GM18498 (cell line): ENCODE measurements around the gene KLHL33.

Experiments
- ATAC-seq: cut with Tn5 transposase; IDR thresholded peaks from one replicate; pipeline ENCODE4 v1.9.1; 2021; ENCODE audit warnings: mild to moderate bottlenecking, moderate library complexity; ENCODE audit not compliant: unreplicated experiment

The KLHL33 gene

GRCh38 chr14:20415782-20416206, 20.2 kb downstream of the KLHL33 start:
- ATAC-seq: peak; percentile 42

- ATAC-seq: peak; percentile 46
Observed at GRCh38 chr14:20413744-20414082, 22.3 kb downstream of the KLHL33 start.

- ATAC-seq: peak; percentile 73
Observed at GRCh38 chr14:20412876-20413743, 22.9 kb downstream of the KLHL33 start, which contains the start of gene TEP1. TEP1 (minus strand) TSS chr14:20413501; CDS start chr14:20408439, 5,062 bp downstream.

- ATAC-seq: peak; percentile 71
Observed at GRCh38 chr14:20412411-20412810, 23.6 kb downstream of the KLHL33 start.

GRCh38 chr14:20409226-20409625, 26.7 kb downstream of the KLHL33 start:
- no peak for ATAC-seq

DNA sequence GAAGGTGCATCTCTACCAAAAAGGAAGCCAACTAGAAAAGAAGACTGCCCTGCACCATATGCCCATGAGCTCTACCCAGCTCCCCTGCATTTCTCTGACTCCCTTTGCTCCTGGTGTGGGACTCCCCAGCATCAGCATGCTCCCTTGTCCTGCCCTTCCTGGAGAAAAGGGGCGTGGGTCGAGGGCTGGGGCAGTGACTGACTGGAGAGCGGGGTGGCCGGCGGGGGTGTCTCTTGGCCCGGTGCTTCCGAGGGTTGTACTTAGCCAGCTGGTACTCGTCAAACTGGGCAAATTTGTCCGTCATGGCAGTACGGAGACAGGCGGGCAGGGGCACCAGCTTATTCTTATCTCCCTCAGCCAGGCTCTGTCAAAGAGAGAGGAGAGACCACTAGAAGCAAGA, 32.4 kb downstream of the KLHL33 start:
- no peak for ATAC-seq

DNA sequence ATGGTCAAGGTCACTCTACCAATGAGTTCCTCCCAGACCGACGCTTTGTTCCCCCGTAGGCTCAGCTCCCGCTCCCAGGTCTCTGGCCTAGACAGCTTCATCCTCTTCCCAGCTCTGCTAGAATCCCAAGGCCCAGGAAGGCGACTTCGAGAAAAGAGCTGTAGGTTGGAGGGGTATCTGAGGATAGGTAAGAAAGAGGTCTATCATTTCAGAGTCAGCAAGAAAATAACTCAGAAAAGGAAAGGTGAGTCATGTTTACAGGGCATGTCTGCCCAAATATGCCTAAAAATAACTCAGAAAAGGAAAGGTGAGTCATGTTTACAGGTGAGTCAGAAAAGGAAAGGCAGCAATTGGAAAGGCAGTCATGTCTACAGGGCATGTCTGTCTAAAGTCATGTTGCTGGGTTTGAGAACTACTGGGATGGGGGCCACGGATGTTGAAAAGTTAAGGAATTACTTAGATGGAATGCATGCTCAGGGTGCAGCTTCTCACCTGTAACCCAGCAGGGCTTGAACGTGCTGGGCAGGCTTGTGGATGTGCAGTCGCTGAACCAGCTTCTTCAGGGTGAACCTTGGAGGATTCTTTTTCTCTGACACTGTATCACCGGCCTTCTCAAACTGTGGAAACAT, 34.9 kb downstream of the KLHL33 start:
- ATAC-seq: no peak

DNA sequence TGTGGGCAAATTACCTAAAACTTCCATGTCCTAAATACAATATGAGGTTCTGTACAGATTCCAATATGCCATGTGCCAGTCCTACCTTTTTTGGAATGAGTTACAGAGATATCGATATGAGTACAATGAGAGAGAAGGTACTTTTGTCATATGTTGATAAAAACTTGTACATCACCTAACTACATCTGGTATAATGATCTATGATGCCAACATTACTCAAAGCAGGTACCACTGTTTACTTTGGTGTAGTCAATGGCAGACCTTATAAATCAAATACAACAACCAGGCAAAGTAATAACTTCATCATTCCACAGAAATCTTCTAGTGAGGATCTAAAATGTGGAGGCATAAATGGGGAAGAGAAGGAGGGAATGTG, 35.4 kb downstream of the KLHL33 start:
- ATAC-seq: no peak

- ATAC-seq: no peak
Observed at GRCh38 chr14:20397511-20397910, 38.5 kb downstream of the KLHL33 start.

DNA sequence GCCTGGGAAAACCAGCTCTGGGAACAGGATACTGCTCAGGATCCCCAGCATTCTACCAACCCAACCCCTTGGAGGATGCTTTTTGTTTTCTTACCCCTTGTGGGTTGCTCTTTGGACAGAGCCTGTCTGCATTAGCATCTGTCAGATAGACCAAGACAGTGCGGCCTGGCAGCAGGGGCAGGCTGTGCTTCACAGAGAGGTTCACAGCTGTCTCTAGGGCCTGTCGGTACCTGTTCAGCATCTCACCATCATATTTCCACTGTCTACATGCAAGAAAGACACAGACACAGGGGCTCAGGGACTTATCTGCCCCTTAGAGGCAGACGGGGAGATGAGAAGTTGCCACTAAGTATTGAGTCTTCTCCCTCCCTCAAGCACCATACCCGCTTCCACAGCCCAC, 44.5 kb downstream of the KLHL33 start:
- ATAC-seq: no peak

DNA sequence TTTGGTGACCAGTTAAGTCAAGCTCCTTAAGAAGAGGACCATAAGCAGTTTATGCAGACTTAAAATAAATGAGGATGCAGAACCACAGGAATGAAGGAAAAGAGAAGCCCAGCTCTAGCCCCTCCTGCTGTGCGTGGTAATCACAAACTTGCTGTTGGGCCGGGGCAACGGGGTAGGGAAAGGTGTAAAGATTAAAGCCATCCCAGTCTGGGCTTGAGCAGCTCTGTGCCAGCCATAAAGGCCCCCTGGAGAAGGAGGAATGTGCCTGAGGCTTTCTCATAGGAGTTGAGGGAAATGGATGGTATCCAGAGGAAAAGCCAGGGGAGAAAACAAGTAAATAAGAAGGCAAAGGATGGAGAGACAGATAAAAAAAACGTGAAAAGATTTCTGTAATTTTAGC, 47.8 kb downstream of the KLHL33 start:
- ATAC-seq: no peak

DNA sequence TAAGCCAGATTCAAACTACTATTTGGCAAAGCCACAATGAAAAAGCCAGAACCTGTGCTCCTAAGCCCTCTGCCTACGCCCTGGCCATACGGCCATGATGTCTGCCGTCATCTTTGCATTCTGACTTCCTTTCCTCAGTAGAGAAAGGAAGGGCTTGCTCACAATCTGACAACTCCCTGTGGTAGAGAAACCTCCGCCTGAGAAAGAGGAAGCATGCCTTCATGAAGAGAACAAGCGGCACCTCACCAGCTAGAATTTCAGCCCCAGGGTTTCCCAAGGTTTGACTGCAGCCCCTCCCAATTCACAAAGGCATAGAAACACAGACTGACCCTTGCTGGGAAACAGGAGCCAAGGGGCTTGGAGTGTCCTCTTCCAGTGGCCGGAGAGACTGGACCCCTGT, 48.4 kb downstream of the KLHL33 start:
- ATAC-seq: no peak

DNA sequence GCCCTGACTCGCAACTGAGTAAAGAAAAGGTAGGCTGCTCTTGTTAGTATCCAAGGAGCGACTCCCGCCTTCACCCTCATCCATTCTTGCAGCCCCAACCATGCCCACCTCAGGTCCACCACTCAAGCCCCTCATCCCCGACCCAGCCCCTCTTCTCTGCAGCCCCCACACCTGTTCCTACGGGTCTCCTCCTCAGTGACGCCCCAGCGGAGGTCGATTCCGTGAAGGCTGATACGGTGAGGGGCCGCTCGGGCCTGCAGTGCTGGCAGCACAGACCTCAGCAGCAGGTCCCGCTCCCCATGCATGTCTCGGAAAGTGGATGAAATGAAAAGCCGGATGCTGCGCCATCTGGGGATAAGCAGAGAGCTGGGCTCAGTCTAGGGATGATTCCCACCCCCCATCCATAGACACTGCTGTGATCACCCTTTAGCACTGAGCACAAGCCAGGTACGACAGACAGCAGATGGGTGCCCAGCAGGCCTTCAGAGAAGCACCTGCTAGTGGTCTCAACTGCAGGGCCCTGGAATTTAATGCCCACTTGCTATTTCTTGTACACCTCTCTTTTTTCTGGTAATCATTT, 49.6 kb downstream of the KLHL33 start:
- no peak for ATAC-seq

- ATAC-seq: no peak
Observed at GRCh38 chr14:20384886-20385285, 51.1 kb downstream of the KLHL33 start.

DNA sequence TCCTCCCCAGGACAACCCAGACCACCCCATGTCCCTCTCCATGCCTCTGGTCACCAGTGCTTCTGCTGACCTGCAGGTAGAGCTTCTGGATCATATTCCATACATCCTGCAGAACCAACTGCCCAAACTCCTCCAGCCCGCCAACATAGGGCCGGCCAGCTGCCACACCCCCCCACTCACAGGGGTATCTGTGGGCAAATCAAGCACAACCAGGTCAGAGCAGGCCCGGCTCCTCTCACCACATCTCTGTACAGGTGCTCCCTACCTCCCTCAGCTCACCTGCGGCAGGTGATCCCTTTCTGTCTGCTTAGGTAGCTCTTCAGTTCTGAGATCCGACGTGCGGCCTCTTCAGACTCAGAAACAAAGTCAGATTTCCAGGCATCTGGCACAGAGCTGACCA, 51.6 kb downstream of the KLHL33 start:
- no peak for ATAC-seq

DNA sequence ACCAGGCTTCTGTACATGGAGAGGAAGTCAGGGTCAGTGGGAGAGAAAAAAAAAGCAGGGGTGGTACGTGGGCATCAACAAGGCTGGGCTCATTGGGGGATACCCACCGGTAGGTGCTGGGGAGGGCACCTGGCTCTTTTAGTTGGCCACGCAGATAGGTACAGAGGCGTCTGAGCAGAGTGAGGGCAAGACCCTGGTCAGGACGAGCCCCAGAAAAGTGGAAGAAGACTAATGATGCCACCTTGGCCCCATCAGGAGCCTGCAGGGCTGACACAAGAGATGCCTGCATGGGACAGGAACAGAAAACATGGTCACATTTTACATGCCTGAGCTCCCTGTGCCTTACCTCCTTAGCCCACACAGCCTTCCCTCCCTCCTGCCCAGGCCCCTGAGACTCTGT, 52.3 kb downstream of the KLHL33 start:
- no peak for ATAC-seq

DNA sequence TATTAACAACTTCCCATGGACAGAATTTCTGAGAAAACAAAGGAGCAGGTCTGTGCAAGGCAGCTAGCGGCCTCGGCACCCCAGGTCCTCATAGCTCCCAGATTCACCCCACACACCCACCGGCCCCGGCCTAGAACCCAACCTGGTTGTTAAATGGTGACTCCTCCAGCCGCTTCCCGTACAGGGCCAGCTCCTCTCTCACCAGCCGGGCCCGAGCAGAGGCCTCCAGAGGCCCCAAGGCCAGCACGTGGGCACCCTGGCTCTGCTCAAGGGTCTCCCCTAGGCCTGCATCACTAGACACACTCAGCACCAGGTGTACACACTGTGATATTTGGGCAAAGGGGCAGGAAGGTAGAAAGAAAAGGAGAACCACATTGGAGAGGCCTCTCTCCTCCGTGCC, 52.9 kb downstream of the KLHL33 start:
- ATAC-seq: no peak

DNA sequence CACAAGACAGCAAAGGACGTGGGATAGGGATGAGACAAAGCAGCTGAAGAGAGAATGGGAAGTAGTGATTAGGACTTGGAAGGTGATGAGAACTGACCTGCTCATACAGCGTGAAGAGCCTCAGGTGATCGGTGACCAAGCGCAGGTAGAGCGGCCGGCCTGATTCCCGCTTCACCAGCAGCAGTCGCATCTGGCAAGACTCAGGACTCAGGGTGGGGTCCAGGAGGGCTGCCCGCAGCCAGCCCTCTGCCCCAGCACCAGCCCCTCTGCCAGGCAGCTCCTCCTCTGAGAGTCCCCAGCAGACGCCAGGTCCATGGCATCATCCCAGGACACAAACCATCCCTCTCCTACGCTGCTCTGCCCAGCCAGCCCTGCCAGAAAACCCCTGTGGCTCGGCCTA, 53.4 kb downstream of the KLHL33 start:
- no peak for ATAC-seq

DNA sequence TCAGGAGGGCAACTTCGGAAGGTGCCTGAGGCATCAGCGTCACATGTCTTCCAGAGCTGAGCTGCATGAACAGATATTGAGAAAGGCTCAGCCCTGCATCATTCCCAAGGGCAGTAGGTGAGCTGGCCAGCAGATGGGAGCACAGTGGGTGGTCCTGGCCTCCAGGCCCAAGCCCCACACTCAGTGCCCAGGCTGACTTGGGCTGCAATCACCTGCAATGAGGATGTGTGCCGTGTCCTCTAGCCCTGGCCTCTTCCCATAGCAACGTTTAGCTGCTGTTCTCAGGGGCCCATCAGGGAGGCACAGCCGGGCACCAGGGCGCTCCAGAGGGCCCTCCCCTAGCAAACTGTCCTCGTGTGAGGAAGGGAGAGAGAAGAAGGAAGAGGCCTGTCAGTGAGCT, 54.6 kb downstream of the KLHL33 start:
- ATAC-seq: no peak

GRCh38 chr14:20380681-20381080, 55.3 kb downstream of the KLHL33 start:
- ATAC-seq: no peak

DNA sequence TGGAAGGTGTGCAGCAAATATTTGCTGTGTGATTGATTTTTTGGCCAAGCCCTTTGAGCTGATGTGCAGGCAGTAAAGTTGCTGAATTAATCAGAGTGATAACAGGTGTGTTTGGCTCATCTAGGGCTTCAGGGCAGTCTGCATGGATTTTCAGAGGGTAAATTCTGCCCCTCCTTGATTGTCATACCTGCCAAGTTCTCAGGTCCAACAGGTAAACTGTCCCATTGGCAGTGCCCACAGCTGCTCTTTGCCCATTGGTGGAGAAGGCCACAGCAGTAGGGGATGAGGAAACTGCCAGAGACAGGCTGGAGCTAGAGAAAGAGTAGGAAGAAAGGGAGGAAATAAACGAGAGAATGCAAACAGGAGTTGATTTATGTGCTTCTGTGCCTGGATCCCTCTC, 56.2 kb downstream of the KLHL33 start:
- no peak for ATAC-seq

DNA sequence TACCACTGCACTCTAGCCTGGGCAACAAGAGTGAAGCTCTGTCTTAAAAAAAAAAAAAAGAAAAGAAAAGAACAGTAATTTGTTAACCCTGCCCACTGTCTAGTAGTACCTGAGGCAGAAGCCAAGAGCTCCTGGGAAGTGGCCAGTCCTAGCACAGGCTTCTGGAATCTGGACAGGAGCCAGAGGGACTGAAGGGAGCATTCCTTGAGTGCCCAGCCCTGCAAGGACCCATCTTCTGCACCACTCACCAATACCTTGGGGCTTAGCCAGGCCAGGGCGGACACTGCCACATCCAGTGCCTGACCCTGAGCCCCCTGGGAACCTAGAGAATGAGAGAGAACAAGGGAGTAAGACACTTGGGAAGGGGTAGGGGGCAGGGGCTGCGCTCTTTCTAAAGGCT, 58.8 kb downstream of the KLHL33 start:
- no peak for ATAC-seq
